Transverse colon (tissue), 4 donors: ENCODE measurements around the gene MADD.

Source experiments
- CTCF ChIP-seq, 5 experiments: fragments of 200-600 bp in 3 of 5; fragments of 450-650 bp in 2 of 5; sonication (generic) in 3 of 5; IDR thresholded peaks; 1 replicate in 2 of 5; 2 replicates in 3 of 5; pipeline ENCODE4 v1.5.1; 2016 to 2017; ENCODE audit warnings: antibody characterized with exemption in 5 of 5, inconsistent platforms in 3 of 5, mild to moderate bottlenecking in 2 of 5, moderate library complexity in 1 of 5
- EP300 ChIP-seq: sonication (generic); formaldehyde crosslinking; IDR thresholded peaks from one replicate; pipeline ENCODE4 v1.6.1; 2017; ENCODE audit warnings: antibody characterized with exemption, low read depth
- POLR2A ChIP-seq: fragments of 450-650 bp; IDR thresholded peaks from one replicate; pipeline ENCODE4 v1.6.1; 2016; ENCODE audit warnings: antibody characterized with exemption, mild to moderate bottlenecking, moderate library complexity
- POLR2AphosphoS5 ChIP-seq, 3 donors: sonication (generic); formaldehyde crosslinking; IDR thresholded peaks; one replicate each; pipeline ENCODE4 v1.6.1; 2016; ENCODE audit warnings: antibody characterized with exemption in 3 of 3

- TF ChIP-seq CTCF (IDR thresholded peaks at IDR 0.05), result no peak
- TF ChIP-seq POLR2AphosphoS5 (IDR thresholded peaks at IDR 0.05), result no peak
- TF ChIP-seq POLR2A, result no peak
- TF ChIP-seq EP300, result no peak
Observed at GRCh38 chr11:47278769-47279168, 8.8 kb downstream of the MADD start.
